Ammon's horn (tissue), 1 donor: ENCODE results near the gene MS4A4A.
"Not testable (repeated sequence)": the region's sequence is repeated elsewhere in the genome, so short reads cannot be mapped to it uniquely, and the experiment has no call there.

Experiments used
- DNase-seq: peaks from one replicate; pipeline ENCODE4 v3.0.0-alpha.2; 2016; ENCODE audit warnings: low spot score

MS4A4A gene

DNA sequence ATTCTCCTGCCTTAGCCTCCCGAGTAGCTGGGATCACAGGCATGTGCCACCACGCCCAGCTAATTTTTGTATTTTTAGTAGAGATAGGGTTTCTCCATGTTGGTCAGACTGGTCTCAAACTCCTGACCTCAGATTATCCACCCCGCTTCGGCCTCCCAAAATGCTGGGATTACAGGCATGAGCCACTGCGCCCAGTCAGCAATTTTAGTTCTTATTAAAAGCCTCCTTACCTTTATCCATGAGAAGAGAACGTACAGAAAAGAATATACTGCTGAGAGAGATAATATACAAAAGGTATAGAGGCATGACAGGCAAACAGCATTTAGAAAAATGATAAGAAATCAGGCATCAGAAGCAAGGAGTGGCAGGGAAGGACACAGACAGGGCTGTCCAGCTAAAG is 21.4 kb downstream of the MS4A4A start:
- not testable (repeated sequence) for DNase-seq

DNA sequence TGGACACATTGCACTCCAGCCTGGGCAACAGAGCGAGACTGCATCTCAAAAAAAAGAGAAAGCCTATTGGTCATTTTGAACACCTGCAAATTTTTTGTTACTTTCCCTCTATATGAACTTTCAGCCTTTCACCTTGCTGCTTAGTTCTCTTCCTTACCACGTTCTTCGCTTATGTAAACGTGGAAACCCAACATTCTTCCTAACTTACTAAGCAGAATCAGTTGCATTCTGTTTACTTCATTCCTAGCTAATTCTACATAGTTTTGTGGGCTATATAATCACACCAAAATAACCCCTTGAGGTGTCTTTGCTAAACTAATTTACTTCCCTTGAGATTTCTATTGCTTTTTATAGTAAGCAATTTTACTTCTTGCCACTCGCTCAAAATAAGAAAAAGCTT is 23.2 kb downstream of the MS4A4A start:
- no peak for DNase-seq

DNA sequence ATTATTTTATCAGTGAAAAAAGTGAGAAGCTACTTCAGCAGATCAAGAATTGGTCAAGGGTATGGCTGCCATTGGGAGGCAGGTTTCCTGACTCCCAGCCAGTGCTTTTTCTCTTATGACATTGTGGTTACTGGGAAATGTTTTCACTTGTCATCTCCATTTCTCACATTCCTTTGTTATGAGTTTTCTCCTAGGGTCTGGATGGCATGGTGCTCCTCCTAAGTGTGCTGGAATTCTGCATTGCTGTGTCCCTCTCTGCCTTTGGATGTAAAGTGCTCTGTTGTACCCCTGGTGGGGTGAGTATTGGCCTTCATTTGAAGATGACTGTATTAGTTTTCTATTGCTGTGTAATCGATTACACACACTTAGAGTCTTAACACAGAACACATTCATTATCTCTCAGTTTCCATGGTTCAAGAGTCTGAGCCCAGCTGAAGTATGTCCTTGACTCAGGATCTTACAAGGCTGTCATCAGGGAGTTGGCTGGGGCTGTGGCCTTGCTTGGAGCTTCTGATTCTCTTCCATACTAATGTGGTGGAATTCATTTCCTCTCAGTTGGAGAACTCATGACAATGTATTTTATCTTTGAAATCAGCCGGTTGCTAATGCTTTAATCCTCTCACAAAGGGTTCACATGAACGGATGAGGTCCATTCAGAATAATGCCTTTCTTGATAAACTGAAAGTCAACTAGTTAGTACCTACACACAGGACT is 25.6 kb downstream of the MS4A4A start:
- no peak for DNase-seq

DNA sequence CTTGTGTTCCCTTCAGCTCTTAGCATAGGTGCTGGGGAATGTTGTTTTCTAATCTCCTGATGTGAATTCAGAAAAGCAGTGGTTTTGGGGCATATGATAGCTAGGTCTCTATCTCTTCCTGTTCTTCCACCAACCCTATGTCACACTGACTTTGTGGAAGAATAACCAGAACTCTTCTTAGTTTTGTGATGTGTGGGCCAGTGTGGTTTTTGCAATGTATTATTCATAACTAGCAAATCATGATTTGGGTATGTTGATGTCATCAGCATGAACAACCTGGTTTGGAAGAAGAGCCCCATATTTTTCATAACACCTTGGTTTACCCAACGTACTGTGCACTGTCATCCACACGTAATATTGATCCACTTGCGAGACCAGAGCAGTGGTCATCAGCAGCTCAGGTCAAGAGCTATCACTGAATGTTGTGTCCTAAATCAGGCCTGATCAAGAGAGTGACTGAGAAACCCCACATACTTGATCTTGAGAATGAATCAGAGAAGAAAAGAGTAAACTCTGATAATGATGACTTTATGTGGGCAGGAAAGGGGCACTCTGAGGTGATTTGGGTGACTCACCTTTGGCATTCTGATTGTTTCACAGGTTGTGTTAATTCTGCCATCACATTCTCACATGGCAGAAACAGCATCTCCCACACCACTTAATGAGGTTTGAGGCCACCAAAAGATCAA is 27.2 kb downstream of the MS4A4A start:
- DNase-seq: no peak

DNA sequence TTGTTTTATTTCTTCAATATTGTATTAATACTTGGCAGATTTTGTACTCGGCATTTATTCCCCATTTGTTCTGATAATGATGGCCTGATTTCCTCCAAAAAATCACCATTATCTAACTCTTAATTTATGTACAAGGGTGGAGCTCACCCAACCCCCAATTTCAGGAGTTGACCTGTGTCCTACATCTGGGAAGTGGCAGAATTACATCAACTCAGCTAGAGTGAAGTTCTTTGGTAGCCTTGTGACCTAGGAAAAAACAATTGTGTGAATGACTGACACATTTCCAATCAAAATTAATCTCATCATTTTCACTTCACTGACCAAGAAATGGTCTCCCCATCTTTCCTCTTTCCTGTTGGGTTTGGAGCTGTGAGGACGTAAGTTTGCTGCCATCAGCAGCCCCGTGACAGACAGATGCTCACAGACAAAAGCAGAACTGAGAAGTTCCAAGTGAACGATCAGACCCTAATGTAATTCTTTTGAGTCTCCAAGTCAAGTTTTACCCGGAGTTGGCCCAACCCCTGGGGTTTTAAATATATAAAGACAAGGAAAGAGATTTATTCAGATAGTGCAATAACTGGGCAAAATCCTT is 30.0 kb downstream of the MS4A4A start:
- peak; percentile 56 for DNase-seq

DNA sequence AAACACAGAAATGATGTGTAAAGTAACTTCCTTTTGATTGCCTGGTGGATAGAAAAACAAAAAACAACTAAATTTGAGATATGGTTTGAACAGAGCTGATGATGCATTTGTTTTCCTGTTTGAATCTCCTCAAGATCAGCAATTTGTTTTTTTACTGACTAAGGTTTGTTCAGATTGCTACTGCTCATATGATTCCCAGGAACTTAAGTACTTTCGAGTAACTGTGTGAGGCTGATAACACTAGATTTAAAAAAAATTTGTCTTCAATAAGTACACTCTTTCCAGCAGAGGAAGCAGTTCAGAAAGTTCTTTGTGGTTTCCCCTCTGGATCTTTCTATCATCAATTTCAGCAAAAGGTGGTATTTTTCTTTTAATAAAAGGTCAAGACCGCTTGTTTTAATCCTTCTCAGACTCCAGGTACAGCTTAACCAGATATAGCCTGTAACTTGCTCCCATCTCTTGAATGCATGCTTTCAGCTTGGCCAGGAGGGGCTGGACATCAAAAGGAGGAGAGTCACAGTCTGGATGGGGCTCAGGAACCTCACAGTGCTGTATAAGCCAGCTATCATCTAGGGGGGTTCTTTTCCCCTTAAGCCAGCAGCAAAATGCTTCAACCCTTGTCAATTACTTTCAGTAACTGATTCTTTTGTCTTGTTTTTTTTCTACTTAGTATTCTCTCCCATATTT is 34.3 kb downstream of the MS4A4A start:
- no peak for DNase-seq

DNA sequence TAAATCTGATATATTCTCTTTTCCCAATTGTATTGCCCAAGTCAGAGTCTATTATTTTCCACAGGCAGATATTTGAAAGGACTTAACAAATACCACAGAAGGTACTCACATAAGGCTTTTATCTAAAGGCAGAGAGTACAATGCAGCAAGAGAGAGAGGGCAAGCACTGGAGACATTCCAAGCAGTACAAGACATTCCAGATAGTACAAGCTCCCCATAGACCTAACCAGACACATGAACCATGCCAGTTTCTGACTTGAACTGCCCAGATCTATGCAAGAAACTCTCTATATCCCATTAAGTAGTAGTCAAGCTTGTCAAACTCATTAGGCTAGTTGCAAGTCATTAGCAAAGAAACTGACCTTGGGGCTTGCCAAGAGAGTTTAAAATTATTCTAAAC is 35.4 kb downstream of the MS4A4A start:
- no peak for DNase-seq

DNA sequence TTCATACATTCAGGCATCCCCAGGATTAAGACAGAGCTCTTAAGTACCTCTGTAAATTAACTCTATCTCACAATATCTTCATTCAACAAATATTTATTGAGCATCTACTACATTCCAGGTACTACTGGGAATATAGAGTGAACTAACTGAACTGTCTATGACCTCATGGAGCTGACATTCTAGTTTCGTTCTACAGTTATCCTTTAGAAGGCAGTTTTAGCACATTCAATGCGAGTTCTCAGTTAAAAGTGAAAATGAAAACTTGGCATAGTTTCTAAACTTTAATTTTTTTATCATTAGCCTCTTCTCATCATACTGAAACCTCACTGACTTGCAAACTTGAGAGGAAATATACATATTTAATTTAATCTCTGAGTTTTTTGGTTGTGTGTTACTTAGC is 35.9 kb downstream of the MS4A4A start:
- DNase-seq: no peak

DNA sequence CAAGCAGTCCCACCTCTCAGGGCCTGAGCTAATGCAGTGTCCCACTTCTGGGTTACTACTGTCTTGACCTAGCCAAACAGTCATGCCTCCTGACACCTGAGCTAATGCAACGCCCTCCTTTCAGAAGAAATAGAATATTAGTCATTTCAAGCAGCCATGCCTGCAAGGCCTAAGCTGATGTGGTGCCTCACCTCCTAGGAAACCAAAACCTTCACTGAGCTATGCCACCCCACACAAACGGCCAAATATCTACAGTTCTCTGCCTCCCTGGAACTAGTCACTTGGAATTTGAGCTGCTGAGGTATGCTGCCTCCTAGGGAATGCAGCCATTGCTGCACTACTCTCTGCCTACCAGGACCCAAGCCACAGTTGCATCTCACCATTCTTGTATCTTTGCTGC is 38.3 kb downstream of the MS4A4A start:
- no peak for DNase-seq

DNA sequence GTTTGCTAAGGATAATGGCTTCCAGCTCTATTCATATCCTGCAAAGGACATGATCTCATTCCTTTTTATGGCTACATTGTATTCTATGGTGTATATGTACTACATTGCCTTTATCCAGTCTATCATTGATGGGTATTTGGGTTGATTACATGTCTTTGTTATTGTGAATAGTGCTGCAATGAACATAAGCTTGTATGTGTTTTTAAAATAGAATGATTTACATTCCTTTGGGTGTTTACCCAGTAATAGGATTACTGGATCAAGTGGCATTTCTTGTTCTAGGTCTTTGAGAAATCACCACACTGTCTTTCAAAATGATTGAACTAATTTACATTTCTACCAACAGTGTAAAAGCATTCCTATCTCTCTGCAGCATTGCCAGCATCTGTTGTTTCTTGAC is 40.6 kb downstream of the MS4A4A start:
- no peak for DNase-seq

DNA sequence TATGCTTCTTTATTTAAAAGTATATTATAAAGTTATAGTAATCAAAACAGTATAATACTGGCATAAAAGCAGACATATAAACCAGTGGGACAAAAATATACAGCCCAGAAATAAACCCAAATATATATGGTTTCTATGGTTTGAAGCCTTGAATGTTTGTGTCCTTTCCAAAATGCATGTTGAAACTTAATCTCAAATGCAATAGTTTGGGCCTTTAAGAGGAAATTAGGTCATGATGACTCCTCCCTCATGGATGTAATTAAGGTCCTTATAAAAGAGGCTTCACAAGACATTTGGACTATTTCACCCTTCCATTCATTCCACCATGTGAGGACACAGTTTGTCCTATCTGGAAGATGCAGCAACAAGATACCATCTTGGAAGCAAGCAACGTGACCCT is 46.5 kb downstream of the MS4A4A start, which contains the start of gene MS4A6E:
Gene MS4A6E (plus strand): TSS at position 301 of the 400 bp plus-strand sequence. CDS start 7,641 bp downstream, outside the sequence.
- no peak for DNase-seq

DNA sequence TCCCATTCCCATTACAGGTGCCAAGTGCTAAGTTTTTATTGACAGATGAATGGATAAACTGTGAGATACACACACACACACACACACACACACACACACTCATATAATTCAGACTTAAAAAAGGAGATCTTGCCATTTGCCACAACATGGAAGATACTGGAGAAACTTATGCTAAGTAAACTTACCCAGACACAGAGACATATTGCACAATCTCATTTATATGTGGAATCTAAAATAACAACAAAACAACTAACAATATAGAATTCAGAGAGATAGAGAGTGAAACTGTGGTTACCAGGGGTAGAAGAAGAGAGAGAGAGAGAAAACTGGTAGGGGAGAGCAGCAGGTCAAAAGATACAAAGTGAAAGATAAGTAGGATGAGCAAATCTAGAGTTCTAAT is 48.0 kb downstream of the MS4A4A start:
- DNase-seq: no peak

DNA sequence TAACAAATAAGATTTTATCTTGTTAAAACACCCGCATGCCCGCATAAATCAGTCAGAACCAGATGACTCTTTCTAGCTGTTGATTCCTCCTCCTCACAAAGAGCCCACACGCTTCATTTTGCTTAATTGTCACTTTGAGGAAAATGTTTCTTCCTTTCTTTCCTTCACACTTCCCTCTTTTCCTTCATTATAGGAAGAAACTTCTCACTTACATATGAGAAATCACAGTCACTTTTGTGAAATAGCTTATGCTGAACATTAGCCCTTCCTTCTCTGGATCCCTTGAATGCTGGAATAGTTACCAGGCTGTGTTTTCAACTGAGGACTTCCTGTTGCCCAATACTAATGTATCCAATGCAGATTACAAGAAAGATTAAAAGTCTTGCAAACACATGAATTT is 52.4 kb downstream of the MS4A4A start:
- peak; percentile 23 for DNase-seq

DNA sequence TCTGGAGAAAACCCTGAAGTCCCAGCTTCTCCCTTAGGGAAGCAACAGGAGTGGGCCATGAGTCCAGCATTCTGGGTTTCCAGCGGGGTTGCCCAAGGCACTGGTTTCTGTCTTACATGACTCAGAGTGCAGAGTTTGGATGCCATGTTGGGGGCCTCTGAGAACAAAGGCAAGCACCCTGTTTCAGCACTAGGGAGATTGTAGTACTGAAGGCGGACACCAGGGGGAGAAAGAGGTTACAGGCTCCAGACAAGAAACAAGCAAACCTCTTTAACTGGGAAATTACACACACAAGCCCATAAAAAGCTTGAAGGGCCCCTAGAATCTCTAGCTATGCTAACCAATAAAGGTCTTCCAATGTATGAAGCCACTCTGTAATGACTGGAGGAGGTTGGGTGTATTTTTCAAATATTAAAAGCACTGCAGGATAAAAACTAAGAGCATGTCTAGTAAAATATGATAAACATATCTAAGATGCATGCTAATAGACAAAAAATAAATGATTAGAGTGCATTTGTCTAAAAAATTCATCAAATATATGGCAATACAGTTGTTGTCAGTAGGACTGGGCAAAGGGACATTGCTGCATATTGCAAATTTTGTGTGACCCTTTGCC is 53.6 kb downstream of the MS4A4A start:
- peak; percentile 41 for DNase-seq

DNA sequence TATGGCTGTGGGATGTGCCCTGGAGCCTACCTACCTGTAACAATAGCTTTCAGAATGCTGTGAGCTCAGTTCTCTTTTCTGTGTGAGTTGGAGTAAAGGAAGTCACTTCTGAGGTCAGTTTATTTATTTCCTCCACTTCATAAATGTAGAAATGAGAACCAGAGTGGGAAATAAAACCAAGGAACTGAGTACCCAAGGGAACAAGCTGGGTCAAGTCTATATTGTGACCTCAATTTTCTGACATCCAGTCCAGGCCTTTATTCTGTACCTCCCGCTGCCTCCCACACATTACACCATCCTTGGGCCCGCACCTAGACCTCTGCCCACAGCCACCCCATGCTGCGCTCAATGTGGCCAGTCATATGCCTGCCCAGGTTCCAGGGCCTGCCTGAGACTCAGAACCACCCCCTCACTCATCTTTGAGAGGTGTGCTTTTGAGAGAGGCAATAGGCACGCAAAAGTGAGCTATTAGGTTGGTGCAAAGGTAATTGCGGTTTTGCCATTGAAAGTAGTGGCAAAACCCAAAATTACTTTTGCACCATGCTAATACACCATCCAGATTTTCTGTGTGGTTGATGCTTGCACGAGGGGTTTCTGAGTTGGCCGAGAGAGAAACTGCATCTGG is 56.4 kb downstream of the MS4A4A start:
- peak; percentile 21 for DNase-seq

DNA sequence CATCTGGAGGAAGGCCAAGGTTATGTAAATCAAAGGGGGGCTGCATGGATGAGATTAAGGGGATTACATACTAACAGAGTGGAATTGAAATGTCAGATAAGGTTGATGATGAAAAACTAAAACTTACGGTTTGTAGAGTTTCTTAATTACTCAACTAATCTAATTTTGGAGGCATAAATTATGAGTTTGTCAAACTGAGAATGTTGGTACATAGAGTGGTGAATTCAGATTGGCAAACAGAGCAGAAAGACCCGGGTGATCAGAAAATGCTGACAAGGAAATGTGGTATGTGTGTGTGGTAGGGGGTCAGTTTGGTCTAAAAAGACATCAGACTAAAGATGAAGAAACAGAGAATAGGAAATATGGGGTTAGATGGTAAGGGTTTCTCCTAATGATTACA is 57.6 kb downstream of the MS4A4A start:
- DNase-seq: no peak

DNA sequence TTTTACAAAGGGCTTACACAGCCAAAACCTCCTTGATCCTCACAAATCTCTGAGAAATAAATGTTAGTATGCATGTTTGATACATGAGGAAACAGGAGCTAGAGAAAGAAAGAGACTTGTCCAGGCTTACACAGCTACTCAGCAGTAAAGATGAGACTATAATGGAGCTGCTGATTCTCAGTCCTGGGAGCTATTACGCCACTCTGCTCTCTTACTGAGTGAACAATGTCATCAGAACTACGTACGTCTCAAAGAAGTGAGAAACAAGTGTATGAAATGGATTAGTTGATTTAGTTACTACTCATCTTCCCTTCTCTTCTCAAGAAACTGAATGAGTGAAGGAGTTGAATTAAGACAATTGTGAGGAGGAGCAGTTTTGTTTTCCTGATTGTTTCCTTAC is 58.9 kb downstream of the MS4A4A start:
- DNase-seq: no peak

DNA sequence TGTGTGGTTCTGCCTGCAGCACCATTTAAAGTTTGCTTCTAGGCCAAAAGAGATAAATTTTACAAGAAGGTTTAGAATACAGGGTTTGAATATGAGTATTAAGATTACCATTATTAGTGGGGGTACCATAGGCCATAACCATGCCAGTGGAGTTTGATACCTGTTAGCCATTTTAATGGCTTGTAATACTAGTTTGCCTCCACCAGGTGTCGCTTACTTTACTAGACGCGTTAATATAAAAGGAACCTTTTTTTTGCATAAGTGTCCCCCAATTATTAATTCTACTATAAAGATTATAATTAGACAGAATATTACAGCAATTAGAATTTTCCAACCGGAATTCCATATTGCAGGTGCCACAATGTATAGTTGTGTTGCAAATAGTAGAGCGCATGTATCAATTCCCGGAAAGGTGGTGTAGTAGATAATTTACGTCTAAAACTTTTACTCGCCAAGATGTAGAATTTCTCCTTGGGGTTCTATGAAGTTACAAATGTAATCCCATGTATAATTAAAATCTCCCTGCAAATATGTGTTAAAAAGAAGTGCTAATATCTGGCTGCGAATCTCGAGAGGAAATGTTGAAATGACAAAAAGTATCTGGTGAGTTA is 62.7 kb downstream of the MS4A4A start:
- no peak for DNase-seq

DNA sequence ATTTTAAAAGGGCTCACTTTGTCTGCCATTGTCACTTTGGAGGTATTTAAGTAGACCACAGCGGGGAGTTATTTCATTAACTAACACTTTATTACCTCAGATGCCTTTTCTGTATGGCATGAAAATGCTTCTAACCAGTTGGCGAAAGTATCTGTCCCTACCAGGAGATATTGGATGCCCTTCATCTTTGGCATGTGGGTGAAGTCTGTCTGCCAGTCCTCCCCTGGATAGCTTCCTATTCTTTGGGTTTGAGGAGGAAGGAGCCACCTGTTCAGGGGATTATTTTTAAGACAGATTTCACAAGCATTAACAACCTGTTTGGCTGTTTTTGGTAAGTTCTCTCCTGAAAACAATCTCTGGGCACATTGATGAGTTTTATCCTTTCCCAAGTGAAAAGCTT is 63.7 kb downstream of the MS4A4A start:
- no peak for DNase-seq

DNA sequence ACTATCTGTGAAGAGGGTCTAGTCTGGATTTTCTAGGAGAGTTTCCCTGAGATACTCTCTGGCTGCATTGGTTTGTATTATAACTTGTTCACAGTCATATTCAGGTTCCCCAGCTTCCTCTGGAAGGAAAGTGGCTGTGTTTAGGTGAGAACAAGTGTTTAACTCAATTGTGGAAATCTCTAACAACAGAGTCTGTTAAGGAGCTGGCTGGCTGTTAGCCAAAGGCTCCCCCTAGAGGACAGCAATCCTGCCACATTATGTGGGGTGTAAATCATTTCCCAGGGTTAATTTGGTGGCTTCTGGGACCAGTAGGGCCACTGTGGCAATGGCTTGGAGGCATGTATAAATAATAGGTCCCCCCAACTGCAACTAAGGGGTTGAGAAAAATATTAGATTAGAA is 65.0 kb downstream of the MS4A4A start:
- DNase-seq: peak; percentile 40

DNA sequence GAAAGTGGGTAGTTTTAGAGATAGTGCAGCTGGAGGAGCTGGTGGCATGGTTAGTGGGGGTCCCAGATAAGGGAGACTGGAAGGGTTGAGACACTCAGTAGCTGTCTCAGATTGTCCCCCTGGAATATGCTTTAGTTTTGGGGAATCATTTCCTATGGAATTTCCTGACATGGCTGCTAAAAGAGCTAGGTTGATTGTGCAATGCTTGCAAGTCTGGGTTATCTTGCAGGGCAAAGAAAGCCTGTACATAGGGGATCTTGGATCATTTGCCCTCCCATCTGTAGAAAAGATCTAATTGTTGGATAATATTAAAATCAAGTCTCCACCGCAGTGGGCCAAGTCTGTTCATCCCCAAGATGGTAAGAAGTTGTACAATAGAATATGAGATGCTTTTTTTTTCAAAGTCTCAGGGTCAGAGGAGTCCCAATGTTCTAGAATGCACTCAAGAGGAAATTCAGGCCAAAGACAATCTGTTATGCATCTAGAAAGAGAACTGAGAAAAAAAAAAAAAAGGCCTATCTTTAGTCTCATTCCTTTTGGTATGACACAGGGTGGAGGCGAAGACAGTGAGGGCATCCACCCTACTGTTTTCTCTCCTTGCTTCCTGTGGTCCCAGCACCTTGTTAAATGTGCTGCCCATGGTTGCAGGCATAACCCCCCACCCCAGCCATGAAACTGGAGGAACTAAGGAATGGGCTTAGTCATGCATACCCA is 66.8 kb downstream of the MS4A4A start:
- DNase-seq: no peak
